NCI-H460 (cell line): Measurements from ENCODE around the gene ZSWIM4. TPM values are rescaled to one million over a fixed set of nuclear protein-coding genes. Genes with fewer than 3 reads are reported as not detected.
A peak's percentile ranks its signal among the peaks of the same experiment; 100 is the strongest.
"Not testable (repeated sequence)": the region's sequence is repeated elsewhere in the genome, so short reads cannot be mapped to it uniquely, and the experiment has no call there.

Source experiments
- DNase-seq: peaks from one replicate; pipeline ENCODE4 v3.0.0-alpha.2; 2016; ENCODE audit warnings: low read depth; ENCODE audit errors: extremely low read depth
- polyA plus RNA-seq: library from polyadenylated mRNA; depleted of rRNA; stranded (reverse); fragments of >200 nt; gene quantifications from 2 replicates; pipeline ENCODE4 v1.2.3, GENCODE V29; 2014; cell fraction: nucleus; rRNA removed
- total RNA-seq: library from RNA; depleted of rRNA; stranded (reverse); fragments of >200 nt; shearing (Covaris generic); gene quantifications from 2 replicates; pipeline ENCODE4 v1.2.3, GENCODE V29; 2014; rRNA removed

Gene ZSWIM4
- 2.1 and 2.8 TPM in 2 replicates for total RNA-seq
- polyA plus RNA-seq: 1.2 and 6.9 TPM in 2 replicates

DNA sequence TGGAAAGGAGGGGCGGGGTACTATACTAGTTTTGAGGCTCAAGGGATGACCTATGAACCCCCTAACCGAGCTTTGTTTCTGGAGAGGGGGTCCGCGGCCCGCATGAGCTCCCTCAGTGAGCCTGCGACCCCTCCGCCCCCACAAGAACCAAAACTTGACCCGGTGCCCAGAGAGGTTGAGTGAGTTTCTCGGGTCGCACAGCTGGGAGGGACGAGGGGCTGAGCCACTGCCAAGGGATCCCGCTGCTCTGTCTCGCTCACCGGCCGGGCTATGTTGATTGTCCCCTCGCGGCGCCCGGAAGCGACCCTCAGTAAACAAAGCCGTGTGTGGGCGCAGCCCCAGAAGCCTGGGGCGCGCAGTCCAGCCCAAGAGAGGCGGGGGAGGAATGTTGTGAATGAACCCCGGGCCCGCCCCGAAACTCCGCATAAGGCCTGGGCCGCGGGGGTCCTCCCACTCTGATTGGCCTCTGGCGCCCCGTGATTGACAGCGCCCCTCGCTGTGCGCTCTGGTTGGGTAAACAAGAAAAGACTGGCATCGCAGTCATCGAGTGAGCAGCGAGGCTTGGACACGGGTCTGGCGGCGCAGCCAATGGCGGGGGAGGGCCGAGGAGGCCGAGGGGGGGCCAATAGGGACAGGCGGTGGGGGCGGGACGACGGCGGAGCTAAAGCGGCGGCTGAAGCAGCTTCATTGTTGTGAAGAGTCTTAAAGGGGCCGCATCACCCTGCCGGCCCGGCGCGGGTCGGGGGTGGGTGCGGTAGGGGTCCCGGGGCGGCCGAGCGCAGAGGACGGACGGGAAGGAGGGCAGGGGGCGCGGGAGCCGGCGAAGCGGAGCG is at the start of gene ZSWIM4:
TSS of gene ZSWIM4 (plus strand) at position 687 of the 833 bp plus-strand sequence. CDS start 206 bp downstream, outside the sequence.
- peak; percentile 97 for DNase-seq

DNA sequence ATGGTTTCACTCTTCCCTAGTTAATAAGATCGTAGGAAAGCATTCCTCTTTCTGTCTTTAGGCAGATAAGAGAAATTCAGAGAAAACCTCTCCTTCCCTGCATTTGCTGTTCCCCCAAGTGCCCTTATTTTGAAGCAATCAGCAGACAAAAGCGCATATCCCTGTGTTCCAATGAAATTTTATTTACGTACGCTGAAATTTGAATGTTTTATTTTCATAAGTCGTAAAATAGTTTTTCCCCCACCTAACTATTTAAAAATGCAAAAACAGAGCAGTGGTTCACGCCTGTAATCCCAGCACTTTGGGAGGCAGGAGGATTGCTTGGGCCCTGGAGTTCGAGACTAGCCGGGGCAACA is 48.2 kb upstream of the ZSWIM4 start:
- DNase-seq: no peak

DNA sequence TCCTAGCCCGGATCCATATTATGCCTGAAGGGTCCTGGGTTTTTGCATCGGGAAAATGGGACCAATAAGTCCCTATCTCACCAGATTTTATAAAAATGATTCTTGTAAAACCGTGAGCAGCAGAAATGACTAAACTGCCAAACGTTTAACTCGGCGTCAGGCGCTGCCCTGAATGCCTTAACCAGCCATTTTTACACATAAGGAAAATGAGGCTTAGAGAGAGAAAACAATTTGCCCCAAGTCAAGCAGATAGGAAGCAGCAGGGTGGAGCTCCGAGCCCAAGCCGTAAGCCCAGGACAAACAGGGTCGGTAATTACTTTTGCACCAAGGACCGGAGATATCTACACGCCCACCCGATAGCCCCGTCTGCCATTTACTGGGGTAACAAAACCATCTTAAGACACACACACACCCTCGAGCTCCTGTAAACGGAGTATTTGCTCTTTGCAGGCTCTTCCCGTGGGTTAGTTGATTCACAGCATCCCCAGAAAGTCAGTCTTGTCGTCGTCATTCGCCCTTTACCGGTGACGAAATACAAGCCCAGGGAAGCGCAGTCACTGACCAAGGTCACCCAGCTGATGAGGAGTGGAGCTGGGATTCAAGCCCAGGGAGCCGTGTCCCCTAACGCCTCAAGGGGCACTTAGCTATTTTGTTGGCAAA is 46.9 kb upstream of the ZSWIM4 start:
- no peak for DNase-seq

DNA sequence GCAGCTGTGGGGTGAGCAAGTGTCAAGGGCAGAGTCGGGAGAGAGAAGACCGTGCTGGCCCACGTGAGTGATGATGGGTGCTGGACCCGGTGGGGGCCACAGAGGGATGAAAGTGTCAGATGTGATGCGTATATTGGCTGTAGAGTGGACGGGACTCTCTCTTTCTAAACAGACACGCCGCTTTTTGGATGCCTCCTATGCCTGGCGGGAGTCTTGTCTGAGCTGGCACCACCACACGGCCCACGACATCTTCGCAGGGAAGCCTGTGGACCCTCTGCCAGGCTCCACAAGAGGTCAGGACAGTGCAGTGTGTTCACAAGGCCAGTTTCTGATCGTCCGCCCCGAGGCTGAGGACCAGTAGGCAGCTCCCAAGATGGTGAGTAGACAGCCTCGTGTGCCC is 43.8 kb upstream of the ZSWIM4 start:
- no peak for DNase-seq

DNA sequence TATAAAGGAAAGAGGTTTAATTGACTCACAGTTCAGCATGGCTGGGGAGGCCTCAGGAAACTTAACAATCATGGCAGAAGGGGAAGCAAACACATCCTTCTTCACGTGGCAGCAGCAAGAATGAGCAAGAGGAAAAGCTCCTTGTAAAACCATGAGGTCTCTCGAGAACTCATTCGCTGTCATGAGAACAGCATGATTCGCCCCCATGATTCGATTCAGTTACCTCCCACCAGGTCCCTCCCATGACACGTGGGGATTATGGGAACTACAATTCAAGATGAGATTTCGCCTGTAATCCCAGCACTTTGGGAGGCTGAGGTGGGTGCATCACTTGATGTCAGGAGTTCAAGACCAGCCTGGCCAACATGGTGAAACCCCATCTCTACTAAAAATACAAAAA is 41.6 kb upstream of the ZSWIM4 start:
- not testable (repeated sequence) for DNase-seq

DNA sequence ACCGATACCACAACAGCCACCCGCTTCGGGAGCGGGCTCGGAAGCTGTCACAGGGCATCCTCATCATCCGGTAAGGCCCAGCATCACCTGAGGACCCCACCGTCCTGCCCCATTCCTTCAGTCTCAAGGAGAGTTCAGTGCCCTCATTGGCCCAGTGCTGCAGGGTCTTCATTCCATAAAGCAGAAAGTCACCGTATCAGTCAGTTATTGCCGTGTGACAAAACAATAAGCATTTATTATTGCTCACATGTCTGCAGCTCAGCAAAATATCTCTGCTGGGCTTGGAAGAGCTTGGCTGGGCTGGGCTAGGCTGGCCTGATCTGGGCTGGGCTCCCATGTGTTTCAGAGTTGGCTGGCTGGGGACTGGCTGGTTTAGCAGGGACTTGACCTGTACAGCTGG is 39.0 kb upstream of the ZSWIM4 start:
- DNase-seq: no peak

DNA sequence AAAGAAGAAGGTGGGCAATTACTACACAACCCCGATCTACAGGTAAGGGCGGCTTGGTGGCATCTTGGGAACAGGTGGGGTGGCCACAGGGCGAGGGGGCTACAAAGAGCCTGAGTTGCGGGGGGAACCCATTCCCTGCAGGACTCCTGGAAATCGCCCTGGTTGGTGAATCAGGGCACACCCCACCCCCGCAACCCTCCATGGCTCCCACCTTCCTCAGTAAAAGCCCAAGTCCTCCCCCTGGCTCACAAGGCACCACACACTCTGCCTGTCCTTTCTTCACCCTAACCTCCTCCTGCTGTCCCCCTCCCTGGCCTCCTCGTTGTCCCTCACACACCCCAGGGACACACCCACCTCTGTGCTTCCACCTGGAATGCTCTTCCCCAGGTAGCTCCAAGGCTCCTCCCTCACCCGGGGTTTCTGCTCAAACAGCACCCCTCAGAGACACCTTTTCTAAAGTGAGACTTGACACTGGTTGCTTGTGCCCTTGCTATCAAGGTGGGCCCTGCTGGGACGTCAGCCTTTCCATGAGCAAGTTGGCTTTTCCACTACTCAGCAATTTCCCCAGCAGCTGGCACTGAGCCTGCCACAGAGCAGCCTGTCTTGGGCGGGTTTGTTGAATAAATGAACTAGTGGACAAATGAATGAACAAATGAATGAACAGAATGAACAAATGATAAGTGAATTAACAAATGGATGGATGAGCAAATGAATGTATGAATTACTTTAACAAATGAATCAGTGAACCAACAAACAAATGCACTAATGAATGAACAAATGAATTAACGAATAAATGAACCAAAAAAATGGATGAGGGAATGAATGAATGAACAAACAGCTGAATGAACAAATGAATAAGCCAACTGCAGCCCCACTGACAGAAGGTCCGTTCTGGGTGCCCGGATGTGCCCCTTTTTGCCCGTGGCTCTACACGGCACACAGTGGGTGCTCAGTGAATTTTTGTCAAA is 37.2 kb upstream of the ZSWIM4 start:
- DNase-seq: no peak

DNA sequence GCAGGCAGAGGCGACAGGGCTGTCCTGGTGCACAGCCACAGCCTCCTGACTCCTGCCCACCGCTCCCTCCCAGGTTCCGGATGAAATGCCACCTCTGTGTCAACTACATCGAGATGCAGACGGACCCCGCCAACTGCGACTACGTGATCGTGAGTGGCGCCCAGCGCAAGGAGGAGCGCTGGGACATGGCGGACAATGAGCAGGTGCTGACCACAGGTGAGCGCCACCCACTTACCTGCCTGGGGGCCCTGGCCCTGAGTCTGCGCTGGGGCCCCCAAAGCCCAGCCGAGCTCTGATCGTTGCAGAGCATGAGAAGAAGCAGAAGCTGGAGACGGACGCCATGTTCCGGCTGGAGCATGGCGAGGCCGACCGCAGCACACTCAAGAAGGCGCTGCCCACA is 36.4 kb upstream of the ZSWIM4 start:
- DNase-seq: no peak

DNA sequence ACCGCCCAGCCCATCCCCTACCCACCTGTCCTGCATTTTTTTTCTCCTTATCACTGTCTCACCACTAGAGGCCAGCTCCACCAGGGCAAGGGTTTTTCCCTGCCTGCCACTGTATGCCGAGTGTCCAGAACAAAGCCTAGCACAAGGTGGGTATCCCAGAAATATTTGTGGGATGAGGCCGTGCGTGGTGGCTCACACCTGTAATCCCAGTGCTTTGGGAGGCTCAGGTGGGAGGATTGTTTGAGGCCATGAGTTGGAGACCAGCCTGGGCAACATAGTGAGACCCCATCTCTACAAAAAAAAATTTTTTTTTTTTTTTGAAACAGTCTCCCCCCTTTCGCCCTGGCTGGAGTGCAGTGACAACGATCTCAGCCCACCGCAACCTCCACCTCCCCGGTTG is 33.8 kb upstream of the ZSWIM4 start:
- no peak for DNase-seq

DNA sequence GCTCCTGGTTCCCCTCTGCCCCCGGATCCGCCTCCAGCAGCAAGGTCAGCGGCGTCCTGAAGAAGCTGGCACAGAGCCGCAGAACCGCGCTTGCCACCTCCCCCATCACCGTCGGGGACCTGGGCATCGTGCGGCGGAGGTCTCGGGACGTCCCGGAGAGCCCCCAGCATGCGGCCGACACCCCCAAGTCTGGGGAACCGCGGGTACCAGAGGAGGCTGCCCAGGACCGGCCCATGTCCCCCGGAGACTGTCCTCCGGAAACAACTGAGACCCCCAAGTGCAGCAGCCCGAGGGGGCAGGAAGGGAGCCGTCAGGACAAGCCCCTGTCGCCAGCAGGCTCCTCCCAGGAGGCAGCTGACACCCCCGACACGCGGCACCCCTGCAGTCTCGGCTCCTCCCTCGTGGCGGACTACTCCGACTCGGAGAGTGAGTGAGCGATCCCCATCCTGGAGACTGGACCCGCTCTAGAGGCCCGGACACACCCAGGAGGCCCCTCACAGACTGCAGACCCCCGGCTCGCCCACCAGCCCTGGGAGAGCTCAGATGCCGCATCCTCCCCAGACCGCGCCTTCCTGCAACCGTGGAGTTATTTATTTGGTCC is 32.5 kb upstream of the ZSWIM4 start:
- no peak for DNase-seq

DNA sequence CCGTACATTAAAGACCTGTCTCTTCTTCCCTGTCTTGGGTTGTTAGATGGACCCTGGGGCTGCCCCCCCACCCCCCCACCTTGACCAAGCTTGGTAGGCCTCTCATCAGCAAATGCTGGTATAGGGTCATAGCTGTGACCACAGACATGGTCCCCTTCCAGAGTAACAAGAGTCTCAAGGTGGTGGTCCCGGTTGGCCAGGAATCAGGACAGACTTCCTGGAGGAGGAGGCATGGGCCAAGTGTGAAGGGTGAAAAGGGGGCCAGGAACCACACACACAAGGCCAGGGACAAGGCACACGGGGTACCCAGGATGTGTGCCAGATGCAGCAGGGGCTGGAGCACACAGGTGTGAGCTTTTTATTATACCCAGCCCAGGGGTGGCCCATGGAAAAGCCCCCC is 32.0 kb upstream of the ZSWIM4 start:
- DNase-seq: no peak

DNA sequence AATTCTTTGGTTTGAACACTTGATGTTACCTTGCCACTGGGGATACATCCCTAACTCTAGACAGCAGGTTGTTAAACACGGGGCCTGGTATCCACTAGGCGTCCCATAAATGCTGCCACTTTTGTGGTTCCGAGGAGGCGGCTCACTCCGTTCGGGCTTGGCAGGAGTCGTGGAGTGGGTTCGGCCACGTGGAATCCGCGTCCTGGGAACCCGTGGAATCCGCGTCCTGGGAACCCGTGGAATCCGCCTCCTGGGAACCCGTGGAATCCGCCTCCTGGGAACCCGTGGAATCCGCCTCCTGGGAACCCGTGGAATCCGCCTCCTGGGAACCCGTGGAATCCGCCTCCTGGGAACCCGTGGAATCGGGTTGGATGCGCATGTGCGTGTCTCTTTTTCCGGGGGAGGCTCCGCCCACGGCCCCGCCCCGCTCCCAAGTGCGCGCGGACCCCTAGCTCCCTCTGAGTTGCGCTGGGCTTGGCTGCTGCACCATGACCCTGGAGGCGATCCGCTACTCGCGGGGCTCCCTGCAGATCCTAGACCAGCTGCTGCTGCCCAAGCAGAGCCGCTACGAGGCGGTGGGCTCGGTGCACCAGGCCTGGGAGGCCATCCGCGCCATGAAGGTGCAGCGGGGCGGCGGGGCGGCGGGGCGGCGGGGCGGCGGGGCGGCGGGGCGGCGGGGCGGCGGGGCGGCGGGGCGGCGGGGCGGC is 31.0 kb upstream of the ZSWIM4 start, which contains the start of gene MRI1:
TSS of gene MRI1 (plus strand) at position 422 of the 707 bp plus-strand sequence. CDS start at position 489, 67 bp downstream.
- no peak for DNase-seq

DNA sequence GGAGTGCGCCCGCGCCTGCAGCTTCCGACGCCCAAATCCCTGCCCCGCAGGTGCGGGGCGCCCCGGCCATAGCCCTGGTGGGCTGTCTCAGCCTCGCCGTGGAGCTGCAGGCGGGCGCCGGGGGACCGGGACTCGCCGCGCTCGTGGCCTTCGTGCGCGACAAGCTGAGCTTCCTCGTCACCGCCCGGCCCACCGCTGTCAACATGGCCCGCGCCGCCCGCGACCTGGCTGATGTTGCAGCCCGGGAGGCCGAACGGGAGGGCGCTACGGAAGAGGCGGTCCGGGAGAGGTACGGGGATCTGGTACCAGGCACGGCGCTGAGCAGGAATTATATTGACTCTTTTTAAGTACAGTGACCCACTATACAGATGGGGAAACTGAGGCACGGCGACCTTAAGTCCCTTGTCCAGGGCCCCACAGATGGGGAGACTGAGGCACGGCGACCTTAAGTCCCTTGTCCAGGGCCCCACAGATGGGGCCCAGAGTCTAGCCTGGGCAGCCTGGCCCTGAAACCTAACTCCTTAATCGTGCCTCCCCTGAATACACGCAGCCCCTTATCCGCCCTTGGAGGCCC is 30.3 kb upstream of the ZSWIM4 start:
- no peak for DNase-seq

DNA sequence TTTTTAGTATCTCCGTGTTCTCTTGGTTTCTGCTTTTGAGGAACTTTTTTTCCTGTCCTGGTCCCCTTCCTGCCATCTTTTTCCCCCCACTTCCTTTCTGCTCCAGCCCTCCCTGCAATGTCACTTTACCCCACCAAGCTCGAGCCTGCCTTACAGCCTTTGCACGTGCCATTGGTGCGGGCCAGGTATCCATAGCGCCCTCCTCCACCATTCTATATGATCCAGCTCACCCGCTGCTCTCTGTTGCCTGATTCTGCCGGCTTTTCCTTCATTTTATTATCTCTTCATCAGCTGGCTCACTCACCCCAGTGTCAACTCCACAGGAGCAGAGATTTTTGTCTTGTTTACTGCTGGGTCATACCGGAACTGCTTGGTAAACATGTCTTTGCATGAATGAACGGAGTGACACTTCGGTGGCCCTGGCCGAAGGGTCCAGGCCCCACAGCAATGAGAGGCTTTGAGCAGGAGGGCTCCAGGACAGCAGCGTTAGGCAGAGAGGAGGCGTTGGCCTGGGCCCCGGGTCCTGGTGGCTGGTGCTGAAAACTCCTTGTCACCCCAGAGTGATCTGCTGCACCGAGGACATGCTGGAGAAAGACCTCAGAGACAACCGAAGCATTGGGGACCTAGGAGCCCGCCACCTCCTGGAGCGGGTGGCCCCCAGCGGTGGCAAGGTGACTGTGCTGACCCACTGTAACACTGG is 29.7 kb upstream of the ZSWIM4 start:
- DNase-seq: no peak

DNA sequence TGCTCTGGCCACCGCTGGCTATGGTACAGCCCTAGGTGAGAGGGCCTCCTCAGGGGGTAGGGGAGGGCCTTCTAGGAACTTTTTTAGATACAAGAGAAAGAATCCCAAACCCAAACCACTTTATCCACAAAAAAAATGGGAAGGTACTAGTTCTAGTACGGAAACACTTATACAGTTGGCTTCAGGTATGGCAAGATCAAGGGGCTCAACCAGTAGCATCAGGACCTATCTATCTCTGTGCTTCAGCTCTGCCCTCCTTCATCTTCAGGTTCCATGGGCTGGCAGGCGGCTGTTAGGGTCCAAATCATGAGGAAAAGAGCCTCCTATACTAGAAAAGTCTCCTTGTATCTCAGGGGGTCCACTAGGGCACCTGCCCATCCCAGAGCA is 29.2 kb upstream of the ZSWIM4 start:
- DNase-seq: no peak

DNA sequence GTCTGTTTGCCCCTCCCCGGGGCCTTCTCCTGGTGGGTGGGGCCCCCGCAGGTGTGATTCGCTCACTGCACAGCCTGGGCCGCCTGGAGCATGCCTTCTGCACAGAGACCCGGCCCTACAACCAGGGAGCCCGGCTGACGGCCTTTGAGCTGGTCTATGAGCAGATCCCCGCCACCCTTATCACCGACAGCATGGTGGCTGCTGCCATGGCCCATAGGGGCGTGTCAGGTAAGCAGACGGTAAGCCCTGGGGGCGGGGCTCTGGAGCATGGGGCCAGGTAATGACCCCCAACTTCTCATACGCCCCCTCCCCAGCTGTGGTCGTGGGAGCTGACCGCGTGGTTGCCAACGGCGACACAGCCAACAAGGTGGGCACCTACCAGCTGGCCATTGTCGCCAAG is 26.7 kb upstream of the ZSWIM4 start:
- DNase-seq: no peak

DNA sequence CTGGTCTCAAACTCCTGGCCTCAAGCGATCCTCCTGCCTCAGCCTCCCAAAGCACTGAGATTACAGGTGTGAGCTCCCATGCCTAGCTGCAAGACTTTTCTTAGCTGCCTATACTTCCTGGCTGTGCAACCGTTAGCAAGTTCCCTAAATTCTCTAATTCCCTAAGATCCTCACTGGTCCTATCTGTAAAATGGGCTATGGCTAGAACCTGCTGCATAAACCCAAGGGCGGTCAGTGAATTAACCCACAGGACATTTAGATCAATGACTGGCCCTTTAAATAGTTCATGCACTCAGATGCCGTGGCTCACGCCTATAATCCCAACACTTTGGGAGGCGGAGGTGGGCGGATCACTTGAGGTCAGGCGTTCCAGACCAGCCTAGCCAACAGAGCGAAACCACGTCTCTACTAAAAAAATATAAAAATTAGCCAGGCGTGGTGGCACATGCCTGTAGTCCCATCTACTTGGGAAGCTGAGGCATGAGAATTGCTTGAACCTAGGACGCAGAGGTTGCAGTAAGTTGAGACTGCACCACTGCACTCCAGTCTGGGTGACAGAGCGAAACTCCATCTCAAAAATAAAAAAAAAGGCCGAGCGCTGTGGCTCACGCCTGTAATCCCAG is 25.1 kb upstream of the ZSWIM4 start:
- no peak for DNase-seq
